Duodenal mucosa (tissue), 2 donors: ENCODE measurements around the gene PPIL6.

Experiments
- H3K27ac ChIP-seq: one replicate; pipeline ENCODE4 v1.7.0; 2013; ENCODE audit warnings: low read depth, low read length
- H3K27me3 ChIP-seq, 2 donors: one replicate each; pipeline ENCODE4 v1.7.0; 2013; ENCODE audit warnings: low read length in 2 of 2, control low read depth in 1 of 2; ENCODE audit not compliant: insufficient read depth in 2 of 2, control insufficient read depth in 1 of 2
- H3K36me3 ChIP-seq, 2 donors: one replicate each; pipeline ENCODE4 v1.7.0; 2013; ENCODE audit warnings: low read length in 2 of 2, control low read depth in 1 of 2; ENCODE audit not compliant: insufficient read depth in 2 of 2, control insufficient read depth in 1 of 2
- H3K4me1 ChIP-seq, 2 donors: one replicate each; pipeline ENCODE4 v1.7.0; 2013; ENCODE audit warnings: low read length in 2 of 2, control low read depth in 1 of 2; ENCODE audit not compliant: insufficient read depth in 2 of 2, control insufficient read depth in 1 of 2
- H3K4me3 ChIP-seq, 2 donors: one replicate each; pipeline ENCODE4 v1.7.0; 2013; ENCODE audit warnings: low read length in 2 of 2, low read depth in 1 of 2
- H3K9ac ChIP-seq, 2 donors: one replicate each; pipeline ENCODE4 v1.7.0; 2013; ENCODE audit warnings: low read length in 2 of 2, low read depth in 1 of 2
- H3K9me3 ChIP-seq, 2 donors: one replicate each; pipeline ENCODE4 v1.7.0; 2013; ENCODE audit warnings: low read length in 2 of 2, control low read depth in 1 of 2; ENCODE audit not compliant: control insufficient read depth in 1 of 2

PPIL6 gene

DNA sequence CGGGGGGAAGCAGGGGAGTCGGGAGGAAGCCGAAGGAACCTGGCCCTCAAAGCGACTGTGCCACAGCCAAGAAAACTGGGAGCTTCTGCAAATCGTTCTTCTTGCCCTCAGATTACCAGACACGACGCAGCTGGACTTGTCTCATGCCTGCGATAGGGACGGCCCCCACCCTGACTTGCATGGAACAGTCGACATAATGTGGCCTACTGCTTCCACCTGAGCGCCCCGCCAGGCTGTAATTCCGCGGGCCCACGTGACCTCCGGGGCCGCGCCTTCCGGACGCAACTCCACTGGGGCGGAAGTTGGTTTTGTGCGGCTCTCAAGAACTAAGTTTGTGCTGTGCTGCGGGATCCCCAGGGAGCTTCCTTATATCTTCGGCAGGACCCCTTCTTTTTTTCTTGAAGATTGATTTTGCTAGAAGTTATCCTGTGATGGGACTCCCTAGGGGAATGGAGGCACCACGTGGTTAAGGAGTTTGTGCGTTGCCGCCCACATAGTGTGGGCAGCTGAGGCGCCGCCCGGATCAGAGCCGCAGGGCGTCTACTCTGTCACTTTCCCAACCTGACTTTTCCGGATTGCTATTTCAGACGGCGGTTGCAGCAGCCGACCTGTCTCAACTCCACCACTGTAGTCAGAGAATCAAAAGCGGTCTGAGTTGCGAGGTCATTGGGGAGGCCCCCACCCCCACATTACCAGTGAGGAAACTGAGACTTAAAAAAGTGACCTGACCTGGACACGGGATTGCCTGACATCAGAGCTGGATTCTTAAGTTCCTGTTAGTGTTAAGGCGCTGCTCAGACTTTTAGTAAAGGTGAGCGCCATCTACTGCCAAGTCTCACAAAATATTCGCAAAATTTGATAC lies 57.6 kb downstream of the PPIL6 start:
- Histone ChIP-seq H3K9ac (peak overlapping the region; percentile 95 to 99), H3K27ac (peak overlapping the region; percentile 100), H3K4me3 (peak overlapping the region; percentile 96 to 99), H3K9me3 (no peaks in the 10 kb centered on the region), H3K27me3 (no peaks in the 10 kb centered on the region), H3K4me1 (peaks cover 36 to 37% of the 10 kb centered on the region in 2 donors), H3K36me3 (peaks cover under 1 to 8% of the 10 kb centered on the region in 2 donors)

DNA sequence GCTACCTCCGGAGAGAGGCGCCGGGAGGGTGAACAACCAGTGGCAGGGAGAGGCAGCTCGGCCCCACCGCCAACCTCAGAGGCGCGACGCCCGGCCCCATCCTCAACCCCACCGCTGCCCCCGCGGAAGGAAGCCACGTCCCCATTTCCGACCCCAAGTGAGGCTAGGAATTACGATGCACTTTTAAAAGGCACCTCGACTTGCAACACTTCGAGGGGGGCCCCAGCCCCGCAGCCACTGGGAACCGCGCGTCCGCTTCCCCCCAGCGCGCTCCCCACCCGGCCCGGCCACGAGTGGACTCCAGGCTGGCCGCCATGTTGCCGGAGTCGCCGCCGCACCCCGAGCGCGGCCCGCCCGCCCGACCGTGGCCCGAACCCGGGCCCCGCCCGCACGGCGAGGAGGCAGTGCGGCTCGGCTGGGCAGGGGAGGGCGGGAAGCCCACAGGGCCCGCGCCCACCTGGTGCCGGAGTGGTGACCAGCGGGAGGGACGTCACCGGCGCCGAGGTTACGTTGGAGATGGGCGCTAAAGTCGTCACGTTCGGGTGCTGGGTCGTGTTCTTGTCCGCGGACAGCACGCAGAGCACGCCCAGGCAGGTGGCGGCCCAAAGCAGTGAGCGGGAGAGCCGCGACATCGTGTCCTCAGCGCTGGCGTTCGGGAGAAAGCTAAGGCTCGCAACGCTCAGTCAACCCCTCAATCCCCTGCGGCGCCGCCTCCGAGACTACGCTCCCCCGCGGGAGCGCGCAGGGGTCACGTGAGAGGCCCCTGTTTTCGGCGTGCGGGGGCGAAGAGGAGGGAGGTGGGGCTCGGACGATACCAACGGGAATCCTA lies 58.5 kb downstream of the PPIL6 start, which contains the start of gene CD164:
CD164 (minus strand) TSS at position 721 of the 829 bp plus-strand sequence; CDS start at position 632, 89 bp downstream.
- H3K27me3 ChIP-seq, result no peaks in the 10 kb centered on the region
- peak within 1 kb of the TSS; percentile 100 for H3K27ac ChIP-seq
- H3K9me3 ChIP-seq, result no peaks in the 10 kb centered on the region
- H3K9ac ChIP-seq, result peak within 1 kb of the TSS; percentile 95 to 99
- H3K36me3 ChIP-seq, result peaks cover 9 to 16% of the 10 kb centered on the region in 2 donors
- peak within 1 kb of the TSS; percentile 96 to 99 for H3K4me3 ChIP-seq
- peaks cover 37 to 43% of the 10 kb centered on the region in 2 donors for H3K4me1 ChIP-seq

DNA sequence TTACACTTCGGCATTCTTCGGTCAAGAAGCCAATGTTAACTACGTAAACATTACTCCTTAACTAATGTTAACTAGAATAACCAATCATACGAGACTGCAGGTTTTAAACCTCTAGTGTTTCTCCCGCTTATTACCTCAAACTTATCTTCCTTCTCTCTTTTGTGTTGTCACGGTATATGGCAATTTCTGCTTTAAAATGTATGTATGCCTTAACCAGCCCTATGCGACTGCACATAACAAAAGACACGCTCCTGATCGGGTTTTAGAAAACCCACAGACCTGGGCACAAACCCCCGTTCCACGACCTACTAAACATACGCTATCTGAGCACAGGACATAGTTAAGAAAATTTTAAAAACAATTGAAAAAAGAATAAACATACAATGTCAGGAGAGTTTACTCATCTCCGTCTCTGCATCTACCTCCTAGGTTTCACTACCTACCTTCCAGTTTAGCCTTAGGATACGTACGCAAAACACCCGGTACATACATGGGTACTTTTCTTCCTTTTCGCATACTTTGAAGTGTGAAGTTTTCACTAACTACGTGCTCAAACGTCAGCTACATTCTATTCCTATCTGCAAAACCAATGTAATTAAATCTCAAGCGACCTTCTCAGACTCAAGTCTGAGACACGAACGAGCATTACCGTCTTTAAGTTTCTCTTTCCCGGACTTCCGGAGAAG lies 59.2 kb downstream of the PPIL6 start:
- H3K27me3 ChIP-seq, result no peaks in the 10 kb centered on the region
- peaks cover 37 to 43% of the 10 kb centered on the region in 2 donors for H3K4me1 ChIP-seq
- peak overlapping the region; percentile 96 to 99 for H3K4me3 ChIP-seq
- H3K9ac ChIP-seq, result peak overlapping the region; percentile 95 to 99
- peak overlapping the region; percentile 100 for H3K27ac ChIP-seq
- H3K9me3 ChIP-seq, result no peaks in the 10 kb centered on the region
- H3K36me3 ChIP-seq, result peaks cover 15 to 24% of the 10 kb centered on the region in 2 donors

DNA sequence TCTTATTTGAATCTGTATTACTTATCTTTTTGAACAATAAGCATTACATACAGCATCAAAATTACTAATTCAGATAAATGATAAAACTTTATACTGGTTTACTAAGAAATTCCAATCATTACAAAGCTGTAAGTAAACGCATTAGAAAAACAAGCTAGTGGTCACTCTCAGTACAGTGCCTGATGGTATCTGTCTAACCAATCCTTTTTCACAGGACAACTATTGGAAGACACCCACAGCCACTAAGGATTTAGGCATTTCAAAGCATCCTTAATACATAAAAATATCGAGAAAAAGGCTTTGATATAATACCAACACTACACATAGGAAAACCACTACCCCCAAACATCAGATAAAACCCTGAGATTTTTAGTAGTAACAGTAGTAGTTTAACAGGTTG lies 60.7 kb downstream of the PPIL6 start:
- Histone ChIP-seq H3K27ac (no peak overlapping the region), H3K4me1 (peaks cover 35 to 37% of the 10 kb centered on the region in 2 donors), H3K9ac (peak overlapping the region; percentile 95 to 99)

DNA sequence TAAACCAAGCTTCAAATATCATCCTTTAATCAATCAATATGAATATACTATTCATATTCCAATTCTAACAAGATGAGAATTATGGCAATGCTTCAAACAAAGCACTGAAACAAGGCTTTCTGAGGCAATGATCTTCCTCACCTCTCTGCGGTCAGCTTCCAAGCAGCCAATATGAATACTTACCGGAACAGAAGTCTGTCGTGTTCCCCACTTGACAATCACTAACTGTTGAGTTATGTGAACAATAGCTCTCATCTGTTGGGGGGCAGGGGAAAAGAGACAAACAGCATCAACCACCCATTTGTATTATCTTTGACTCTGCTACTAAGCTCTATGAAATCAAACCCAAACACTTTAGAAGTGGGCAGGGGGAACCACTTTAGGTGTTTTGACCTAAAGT lies 62.7 kb downstream of the PPIL6 start:
- H3K27me3 ChIP-seq, result no peaks in the 10 kb centered on the region
- peaks cover 40 to 57% of the 10 kb centered on the region in 2 donors for H3K36me3 ChIP-seq
- peaks cover 22 to 41% of the 10 kb centered on the region in 2 donors for H3K4me1 ChIP-seq
- H3K9ac ChIP-seq, result no peak overlapping the region
- no peak overlapping the region for H3K4me3 ChIP-seq
- H3K9me3 ChIP-seq, result no peaks in the 10 kb centered on the region
- H3K27ac ChIP-seq, result no peak overlapping the region

More for the DNA sequence above, 60.7 kb downstream of the PPIL6 start:
- H3K4me3 ChIP-seq, result peak overlapping the region; percentile 96 to 99
- no peaks in the 10 kb centered on the region for H3K9me3 ChIP-seq
- peaks cover 23 to 39% of the 10 kb centered on the region in 2 donors for H3K36me3 ChIP-seq
- no peaks in the 10 kb centered on the region for H3K27me3 ChIP-seq

DNA sequence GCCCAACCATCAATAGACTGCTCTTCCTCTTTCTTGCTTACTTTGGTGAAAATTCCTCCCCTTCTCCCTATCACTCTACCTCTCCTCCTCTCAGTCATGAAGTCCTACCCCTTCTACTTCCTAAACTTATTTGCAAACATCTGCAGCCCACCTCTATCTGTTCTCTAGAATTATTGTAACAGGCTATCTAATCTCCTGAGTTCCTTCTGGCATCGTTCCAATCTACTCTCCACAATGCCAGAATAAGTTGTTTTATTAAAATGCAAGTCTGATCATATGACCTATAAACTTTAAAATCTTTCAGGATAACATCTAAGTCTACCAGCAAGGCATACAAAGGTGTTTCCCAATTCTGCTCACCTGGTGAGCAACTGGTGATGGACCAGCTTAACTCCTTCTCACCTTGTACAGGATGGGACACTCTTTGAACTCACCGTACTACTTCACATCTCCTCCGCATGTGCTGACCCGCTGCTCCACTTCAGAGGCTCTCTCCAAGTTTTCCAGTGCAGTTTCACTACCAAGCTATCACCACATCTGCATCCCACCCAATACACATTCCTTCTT lies 66.0 kb downstream of the PPIL6 start:
- no peaks in the 10 kb centered on the region for H3K27me3 ChIP-seq
- peaks cover 16 to 33% of the 10 kb centered on the region in 2 donors for H3K4me1 ChIP-seq
- no peaks in the 10 kb centered on the region for H3K9me3 ChIP-seq
- H3K27ac ChIP-seq, result no peak overlapping the region
- H3K9ac ChIP-seq, result no peak overlapping the region
- peaks cover 48 to 87% of the 10 kb centered on the region in 2 donors for H3K36me3 ChIP-seq
- no peak overlapping the region for H3K4me3 ChIP-seq

DNA sequence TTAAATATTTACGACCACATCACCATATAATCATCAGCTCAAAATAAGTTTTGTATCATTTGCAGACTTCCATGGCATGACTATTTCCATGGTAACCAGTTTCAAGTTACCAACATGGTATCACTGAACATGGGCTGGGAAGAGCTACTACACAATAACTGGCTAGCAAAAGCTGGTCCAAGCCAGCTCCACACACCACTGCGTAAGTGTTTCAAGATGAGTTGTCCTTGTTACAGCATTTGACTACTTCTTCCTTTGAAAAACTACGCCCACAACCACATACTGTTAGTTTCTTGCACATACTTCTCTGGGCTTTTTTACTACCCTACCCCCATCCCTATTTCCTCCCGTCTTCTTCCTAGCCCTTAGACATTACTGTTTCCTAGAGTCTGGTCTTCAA lies 66.7 kb downstream of the PPIL6 start:
- Histone ChIP-seq H3K9me3 (no peaks in the 10 kb centered on the region), H3K36me3 (peaks cover 53 to 87% of the 10 kb centered on the region in 2 donors), H3K27me3 (no peaks in the 10 kb centered on the region), H3K27ac (no peak overlapping the region), H3K9ac (no peak overlapping the region), H3K4me1 (peaks cover 9 to 28% of the 10 kb centered on the region in 2 donors), H3K4me3 (no peak overlapping the region)

DNA sequence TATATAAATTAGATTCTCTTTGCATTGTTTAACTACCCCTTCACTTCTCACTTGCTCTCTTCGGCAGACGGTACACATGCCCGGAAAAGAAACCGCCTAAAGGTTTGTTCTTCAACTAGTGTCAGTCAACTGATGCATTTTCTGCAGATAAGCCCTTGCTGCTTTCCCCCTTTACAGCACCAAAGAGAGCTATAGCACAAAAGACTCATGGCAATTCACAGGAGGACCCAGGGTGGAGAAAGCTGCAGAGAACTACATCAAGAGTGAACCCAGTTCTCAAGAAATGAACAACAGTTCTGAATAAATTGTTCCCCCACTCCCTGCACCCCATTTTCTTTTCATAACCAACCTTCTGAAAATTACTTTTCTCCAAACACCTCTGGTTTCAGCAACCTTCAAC lies 67.1 kb downstream of the PPIL6 start:
- H3K27ac ChIP-seq, result no peak overlapping the region
- no peaks in the 10 kb centered on the region for H3K27me3 ChIP-seq
- H3K9me3 ChIP-seq, result no peaks in the 10 kb centered on the region
- no peak overlapping the region for H3K4me3 ChIP-seq
- peaks cover 53 to 91% of the 10 kb centered on the region in 2 donors for H3K36me3 ChIP-seq
- peaks cover 6 to 25% of the 10 kb centered on the region in 2 donors for H3K4me1 ChIP-seq
- H3K9ac ChIP-seq, result no peak overlapping the region

DNA sequence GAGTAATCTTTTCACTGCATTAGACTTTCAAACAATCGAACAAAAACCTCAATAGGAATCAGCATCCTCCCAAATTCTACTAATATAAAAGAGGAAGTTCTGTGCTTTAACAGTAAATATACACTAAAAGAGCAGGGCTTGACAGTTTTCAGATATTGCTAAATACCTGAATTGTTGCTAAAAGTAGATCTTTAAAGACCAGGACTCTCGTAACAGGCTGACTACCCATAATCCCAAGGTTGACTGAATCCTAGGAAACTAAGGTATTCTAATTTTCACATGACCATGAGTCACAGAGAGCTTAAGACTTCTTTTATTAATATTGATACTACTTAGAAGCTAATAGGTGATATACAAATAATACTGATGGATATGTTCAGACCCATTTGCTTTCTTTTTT lies 68.3 kb downstream of the PPIL6 start:
- H3K36me3 ChIP-seq, result peaks cover 50 to 91% of the 10 kb centered on the region in 2 donors
- H3K9me3 ChIP-seq, result no peaks in the 10 kb centered on the region
- no peak overlapping the region for H3K4me3 ChIP-seq
- H3K27me3 ChIP-seq, result no peaks in the 10 kb centered on the region
- H3K9ac ChIP-seq, result no peak overlapping the region
- peaks cover 0 to 15% of the 10 kb centered on the region in 2 donors for H3K4me1 ChIP-seq
- H3K27ac ChIP-seq, result no peak overlapping the region
